Heart left ventricle (tissue), 13 donors: ENCODE results near the gene XCL2.

Experiments used
- POLR2A ChIP-seq, 2 donors: fragments of 450-650 bp; IDR thresholded peaks; one replicate each; pipeline ENCODE4 v1.6.1; 2017; ENCODE audit warnings: antibody characterized with exemption in 2 of 2, mild to moderate bottlenecking in 2 of 2, moderate library complexity in 2 of 2
- TF ChIP-seq, protein P1 (sequence below), 12 donors: fragments of 200-600 bp; sonication (generic) in 4 of 12; IDR thresholded peaks; one replicate each; pipeline versions ENCODE4 v1.5.0 to v1.8.0; 2018 to 2022; ENCODE audit warnings: antibody characterized with exemption in 12 of 12, mild to moderate bottlenecking in 5 of 12
- donor health status: ischemic (EF 13 %, LVEDD 7.1; RV severe dilation, severe dysfunction).
- donor health status: DM: no; HTN: yes; CAD: no.
- donor health status: DM: no; HTN: no; CAD: no.
- donor health status: ischemic (EF 25% LVEDD 6.9; RV normal size, moderate dysfunction).
- donor health status: ischemic (EF 25% LVEDD 5.7; RV mildly dilated, moderate dysfunction).
- donor health status: ischemic (EF 35%, LVEDD 5.7; RV mildly dilated, moderate dysfunction).
- donor health status: nonischemic (EF 11% LVEDD 7.7; RV severe dilation, severe dysfunction).
- donor health status: DM: yes; HTN: yes; CAD: no.
- donor health status: PGD.
- donor health status: ischemic (EF 29% LVEDD 5.4; RV normal size, mild dysfunction).
- donor health status: nonischemic (EF 23%, LVEDD 6.1; RV moderate dilation, normal function).

DNA sequence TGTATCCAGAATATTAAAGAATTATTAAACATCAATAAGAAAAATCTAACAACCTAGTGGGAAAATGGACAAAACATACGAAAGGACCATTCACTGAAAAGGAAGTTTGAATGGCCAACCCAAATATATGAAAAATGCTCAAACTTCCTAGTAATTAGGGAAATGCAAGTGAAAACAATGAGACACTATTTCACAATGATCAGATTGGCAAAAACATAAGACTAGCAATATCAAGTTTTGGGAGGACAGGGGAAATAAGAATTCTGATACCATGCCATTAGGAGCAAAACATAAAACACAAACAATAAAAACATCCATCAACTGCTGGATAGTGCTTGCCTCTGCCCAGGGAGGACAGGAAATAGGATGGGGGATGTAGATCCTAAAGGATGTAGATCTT is 14.3 kb downstream of the XCL2 start:
- TF ChIP-seq, protein P1, sequence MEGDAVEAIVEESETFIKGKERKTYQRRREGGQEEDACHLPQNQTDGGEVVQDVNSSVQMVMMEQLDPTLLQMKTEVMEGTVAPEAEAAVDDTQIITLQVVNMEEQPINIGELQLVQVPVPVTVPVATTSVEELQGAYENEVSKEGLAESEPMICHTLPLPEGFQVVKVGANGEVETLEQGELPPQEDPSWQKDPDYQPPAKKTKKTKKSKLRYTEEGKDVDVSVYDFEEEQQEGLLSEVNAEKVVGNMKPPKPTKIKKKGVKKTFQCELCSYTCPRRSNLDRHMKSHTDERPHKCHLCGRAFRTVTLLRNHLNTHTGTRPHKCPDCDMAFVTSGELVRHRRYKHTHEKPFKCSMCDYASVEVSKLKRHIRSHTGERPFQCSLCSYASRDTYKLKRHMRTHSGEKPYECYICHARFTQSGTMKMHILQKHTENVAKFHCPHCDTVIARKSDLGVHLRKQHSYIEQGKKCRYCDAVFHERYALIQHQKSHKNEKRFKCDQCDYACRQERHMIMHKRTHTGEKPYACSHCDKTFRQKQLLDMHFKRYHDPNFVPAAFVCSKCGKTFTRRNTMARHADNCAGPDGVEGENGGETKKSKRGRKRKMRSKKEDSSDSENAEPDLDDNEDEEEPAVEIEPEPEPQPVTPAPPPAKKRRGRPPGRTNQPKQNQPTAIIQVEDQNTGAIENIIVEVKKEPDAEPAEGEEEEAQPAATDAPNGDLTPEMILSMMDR (IDR thresholded peaks at IDR 0.05), result no peak
- no peak for TF ChIP-seq POLR2A (IDR thresholded peaks at IDR 0.05)
